ENCODE results near the gene CCDC158.
"Not testable (repeated sequence)": the region's sequence is repeated elsewhere in the genome, so short reads cannot be mapped to it uniquely, and the experiment has no call there.

The CCDC158 gene

DNA sequence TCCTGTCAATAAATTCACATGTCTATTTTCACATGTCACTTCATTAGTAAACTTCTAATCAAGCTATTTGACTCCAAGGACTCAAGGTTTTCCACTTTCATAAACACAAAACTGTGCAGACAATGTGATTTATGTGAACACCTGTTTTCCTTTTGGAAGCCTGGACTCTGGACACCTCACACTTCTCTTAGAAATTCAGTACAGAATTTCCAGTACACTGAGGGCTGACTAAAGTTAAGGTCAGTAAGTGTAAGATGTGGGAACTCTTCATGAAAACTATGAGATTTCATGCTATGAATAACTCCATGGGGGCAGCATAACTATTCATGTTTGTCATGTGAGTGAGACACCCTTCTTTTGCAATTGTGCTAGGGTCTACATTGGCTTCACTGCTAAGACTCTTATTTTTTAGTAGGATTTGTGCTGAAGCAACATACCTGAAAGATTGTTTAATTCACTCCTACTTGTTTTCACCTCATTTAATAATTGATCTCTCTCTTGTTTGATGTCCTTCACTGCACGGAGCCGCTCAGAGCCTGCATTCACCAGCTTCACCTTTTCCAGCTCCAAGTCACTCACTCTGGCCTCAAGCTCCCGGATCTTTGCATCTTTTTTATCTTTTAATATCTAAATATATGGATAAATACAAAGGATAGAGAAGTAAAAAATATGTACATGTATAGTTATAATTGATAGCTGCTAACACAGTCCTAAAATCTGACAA, 59.1 kb downstream of the CCDC158 start:
- H2AFZ ChIP-seq (ENCODE audit: low read length) = no peak overlapping the region
- no peaks in the 10 kb centered on the region for H4K20me1 ChIP-seq (ENCODE audit: insufficient read depth, low read length)
- H3K9me3 ChIP-seq (ENCODE audit: low read length) = no peaks in the 10 kb centered on the region
- no peaks in the 10 kb centered on the region for H3K9me2 ChIP-seq (ENCODE audit: low read depth, low read length)
- no peaks in the 10 kb centered on the region for H3K79me2 ChIP-seq (ENCODE audit: insufficient read depth, low read length)
- no peak overlapping the region for H3K9ac ChIP-seq (ENCODE audit: low read length)
- H3K36me3 ChIP-seq (ENCODE audit: insufficient read depth, low read length) = no peaks in the 10 kb centered on the region
- no peaks in the 10 kb centered on the region for H3F3A ChIP-seq (ENCODE audit: insufficient read depth, low read length)
- no peaks in the 10 kb centered on the region for H3K27me3 ChIP-seq (ENCODE audit: insufficient read depth, low read length)
- no peak overlapping the region for H3K4me2 ChIP-seq (ENCODE audit: low read length)
- H3K27ac ChIP-seq (ENCODE audit: low read depth, low read length, poor library complexity, severe bottlenecking) = no peak overlapping the region
- no peak overlapping the region for H3K4me3 ChIP-seq (ENCODE audit: low read depth, low read length, poor library complexity, severe bottlenecking)
- TF ChIP-seq EZH2 (IDR thresholded peaks at IDR 0.05; ENCODE audit: borderline replicate concordance, low read length) = no peak
- TF ChIP-seq, protein P1, sequence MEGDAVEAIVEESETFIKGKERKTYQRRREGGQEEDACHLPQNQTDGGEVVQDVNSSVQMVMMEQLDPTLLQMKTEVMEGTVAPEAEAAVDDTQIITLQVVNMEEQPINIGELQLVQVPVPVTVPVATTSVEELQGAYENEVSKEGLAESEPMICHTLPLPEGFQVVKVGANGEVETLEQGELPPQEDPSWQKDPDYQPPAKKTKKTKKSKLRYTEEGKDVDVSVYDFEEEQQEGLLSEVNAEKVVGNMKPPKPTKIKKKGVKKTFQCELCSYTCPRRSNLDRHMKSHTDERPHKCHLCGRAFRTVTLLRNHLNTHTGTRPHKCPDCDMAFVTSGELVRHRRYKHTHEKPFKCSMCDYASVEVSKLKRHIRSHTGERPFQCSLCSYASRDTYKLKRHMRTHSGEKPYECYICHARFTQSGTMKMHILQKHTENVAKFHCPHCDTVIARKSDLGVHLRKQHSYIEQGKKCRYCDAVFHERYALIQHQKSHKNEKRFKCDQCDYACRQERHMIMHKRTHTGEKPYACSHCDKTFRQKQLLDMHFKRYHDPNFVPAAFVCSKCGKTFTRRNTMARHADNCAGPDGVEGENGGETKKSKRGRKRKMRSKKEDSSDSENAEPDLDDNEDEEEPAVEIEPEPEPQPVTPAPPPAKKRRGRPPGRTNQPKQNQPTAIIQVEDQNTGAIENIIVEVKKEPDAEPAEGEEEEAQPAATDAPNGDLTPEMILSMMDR (IDR thresholded peaks at IDR 0.05; ENCODE audit: low read length) = no peak
- no peaks in the 10 kb centered on the region for H3K4me1 ChIP-seq (ENCODE audit: insufficient read depth, low read length, severe bottlenecking)

DNA sequence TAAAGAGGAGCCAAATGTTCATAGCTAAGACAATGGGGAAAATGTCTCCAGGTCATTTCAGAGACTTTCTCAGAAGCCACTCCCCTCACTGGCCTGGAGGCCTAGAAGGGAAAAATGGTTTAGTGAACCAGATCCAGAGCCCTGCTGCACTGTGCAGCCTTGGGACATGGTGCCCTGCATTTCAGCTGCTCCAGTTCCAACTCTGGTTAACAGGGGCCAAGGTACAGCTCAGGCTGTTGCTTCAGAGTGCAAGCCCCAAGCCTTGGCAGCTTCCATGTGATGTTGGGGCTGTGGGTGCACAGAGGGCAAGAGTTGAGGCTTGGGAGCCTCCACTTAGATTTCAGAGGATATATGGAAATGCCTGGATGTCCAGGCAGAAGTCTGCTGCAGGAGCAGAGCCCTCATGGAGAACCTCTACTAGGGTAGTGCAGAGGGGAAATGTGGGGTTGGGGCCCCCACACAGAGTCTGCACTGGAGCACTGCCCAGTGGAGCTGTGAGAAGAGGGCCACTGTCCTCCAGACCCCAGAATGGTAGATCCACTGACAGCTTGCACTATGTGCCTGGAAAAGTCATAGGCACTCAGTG, 61.0 kb downstream of the CCDC158 start:
- not testable (repeated sequence) for H3K4me3 ChIP-seq (ENCODE audit: low read depth, low read length, poor library complexity, severe bottlenecking); H3K79me2 ChIP-seq (ENCODE audit: insufficient read depth, low read length); H4K20me1 ChIP-seq (ENCODE audit: insufficient read depth, low read length); H3F3A ChIP-seq (ENCODE audit: insufficient read depth, low read length); H3K4me1 ChIP-seq (ENCODE audit: insufficient read depth, low read length, severe bottlenecking); H3K36me3 ChIP-seq (ENCODE audit: insufficient read depth, low read length); H3K9me3 ChIP-seq (ENCODE audit: low read length); H2AFZ ChIP-seq (ENCODE audit: low read length); H3K9me2 ChIP-seq (ENCODE audit: low read depth, low read length); H3K27ac ChIP-seq (ENCODE audit: low read depth, low read length, poor library complexity, severe bottlenecking); H3K27me3 ChIP-seq (ENCODE audit: insufficient read depth, low read length); H3K9ac ChIP-seq (ENCODE audit: low read length); H3K4me2 ChIP-seq (ENCODE audit: low read length)

DNA sequence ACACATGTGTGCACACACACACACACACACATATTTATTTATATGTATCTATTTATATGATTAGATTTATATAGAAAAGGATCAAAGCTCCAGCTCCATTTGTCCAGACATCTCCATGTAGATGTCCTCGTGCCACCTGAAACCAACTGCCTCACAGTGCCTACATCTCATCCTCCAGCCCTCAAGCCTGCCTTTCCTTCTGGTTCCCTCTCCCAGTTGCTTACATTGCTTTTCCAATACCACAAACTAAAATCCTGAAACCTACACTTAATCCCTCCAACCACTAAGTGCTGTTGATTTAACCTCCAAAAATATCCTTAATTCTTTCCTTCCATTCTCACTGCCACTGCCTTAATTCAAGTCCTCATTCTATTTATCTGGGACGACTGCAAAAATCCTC, 63.0 kb downstream of the CCDC158 start:
- H3K27ac ChIP-seq (ENCODE audit: low read depth, low read length, poor library complexity, severe bottlenecking) = no peak overlapping the region
- H4K20me1 ChIP-seq (ENCODE audit: insufficient read depth, low read length) = no peaks in the 10 kb centered on the region
- H3K36me3 ChIP-seq (ENCODE audit: insufficient read depth, low read length) = no peaks in the 10 kb centered on the region
- H3K4me1 ChIP-seq (ENCODE audit: insufficient read depth, low read length, severe bottlenecking) = no peaks in the 10 kb centered on the region
- no peak overlapping the region for H3K9ac ChIP-seq (ENCODE audit: low read length)
- no peak for TF ChIP-seq EZH2 (IDR thresholded peaks at IDR 0.05; ENCODE audit: borderline replicate concordance, low read length)
- TF ChIP-seq, protein P1 (IDR thresholded peaks at IDR 0.05; ENCODE audit: low read length) = no peak
- no peaks in the 10 kb centered on the region for H3K79me2 ChIP-seq (ENCODE audit: insufficient read depth, low read length)
- H2AFZ ChIP-seq (ENCODE audit: low read length) = no peak overlapping the region
- no peaks in the 10 kb centered on the region for H3K27me3 ChIP-seq (ENCODE audit: insufficient read depth, low read length)
- H3K4me3 ChIP-seq (ENCODE audit: low read depth, low read length, poor library complexity, severe bottlenecking) = no peak overlapping the region
- H3F3A ChIP-seq (ENCODE audit: insufficient read depth, low read length) = no peaks in the 10 kb centered on the region
- no peaks in the 10 kb centered on the region for H3K9me3 ChIP-seq (ENCODE audit: low read length)
- no peaks in the 10 kb centered on the region for H3K9me2 ChIP-seq (ENCODE audit: low read depth, low read length)
- H3K4me2 ChIP-seq (ENCODE audit: low read length) = no peak overlapping the region
